AG04449 (cell line): ENCODE measurements around the gene DUSP9.

Source experiments
- CTCF ChIA-PET: fragments of 350-600 bp; formaldehyde crosslinking; extraction: SDS; loops from one replicate; lab custom pipeline; 2021; ENCODE audit warnings: antibody characterized with exemption; lab: Yijun Ruan, JAX
- POLR2A ChIA-PET: fragments of 400-600, 350-600 bp; formaldehyde crosslinking; extraction: SDS; loops from one replicate; lab custom pipeline; 2020; ENCODE audit warnings: antibody characterized with exemption, inconsistent platforms; lab: Yijun Ruan, JAX
- DNase-seq: peaks from one replicate; pipeline ENCODE4 v3.0.0-alpha.2; 2010; ENCODE audit warnings: low read depth, low spot score
- H3K4me3 ChIP-seq: 2 replicates; pipeline ENCODE4 v1.5.1; 2011; ENCODE audit warnings: low read depth, mild to moderate bottlenecking, control low read depth, low read length
- TF ChIP-seq, protein P1 (sequence below): IDR thresholded peaks from one replicate; pipeline ENCODE4 v1.5.1; 2011; ENCODE audit warnings: mild to moderate bottlenecking, moderate library complexity, low read length, control low read depth, inconsistent platforms; ENCODE audit not compliant: insufficient read depth; ENCODE audit errors: missing control alignments

Gene DUSP9

DNA sequence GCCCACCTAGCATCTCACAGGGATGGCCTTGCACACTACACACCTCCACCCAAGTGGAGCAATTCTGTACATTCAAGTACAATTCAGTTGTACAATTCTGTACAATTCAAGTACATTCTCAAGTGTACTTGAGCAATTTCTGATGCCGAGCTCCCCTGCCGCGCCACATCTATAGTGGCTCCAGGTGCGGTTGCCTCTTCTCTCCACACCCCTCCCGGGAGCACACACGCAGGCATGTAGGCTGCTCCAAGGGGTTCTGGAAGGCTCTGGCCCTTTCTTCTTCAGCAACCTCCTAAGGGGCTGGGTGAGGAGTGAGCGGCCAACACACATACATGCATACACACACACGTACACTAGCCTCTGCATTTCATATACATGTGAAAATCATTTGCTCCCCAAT, 18.9 kb upstream of the DUSP9 start:
- TF ChIP-seq, protein P1, sequence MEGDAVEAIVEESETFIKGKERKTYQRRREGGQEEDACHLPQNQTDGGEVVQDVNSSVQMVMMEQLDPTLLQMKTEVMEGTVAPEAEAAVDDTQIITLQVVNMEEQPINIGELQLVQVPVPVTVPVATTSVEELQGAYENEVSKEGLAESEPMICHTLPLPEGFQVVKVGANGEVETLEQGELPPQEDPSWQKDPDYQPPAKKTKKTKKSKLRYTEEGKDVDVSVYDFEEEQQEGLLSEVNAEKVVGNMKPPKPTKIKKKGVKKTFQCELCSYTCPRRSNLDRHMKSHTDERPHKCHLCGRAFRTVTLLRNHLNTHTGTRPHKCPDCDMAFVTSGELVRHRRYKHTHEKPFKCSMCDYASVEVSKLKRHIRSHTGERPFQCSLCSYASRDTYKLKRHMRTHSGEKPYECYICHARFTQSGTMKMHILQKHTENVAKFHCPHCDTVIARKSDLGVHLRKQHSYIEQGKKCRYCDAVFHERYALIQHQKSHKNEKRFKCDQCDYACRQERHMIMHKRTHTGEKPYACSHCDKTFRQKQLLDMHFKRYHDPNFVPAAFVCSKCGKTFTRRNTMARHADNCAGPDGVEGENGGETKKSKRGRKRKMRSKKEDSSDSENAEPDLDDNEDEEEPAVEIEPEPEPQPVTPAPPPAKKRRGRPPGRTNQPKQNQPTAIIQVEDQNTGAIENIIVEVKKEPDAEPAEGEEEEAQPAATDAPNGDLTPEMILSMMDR, result no peak
- DNase-seq, result no peak
- CTCF ChIA-PET, result interaction anchor here (0.7 kb wide), 1 partner anchor 64 kb away, joined by 3 read pairs; no protein-coding TSS in a partner anchor
- POLR2A ChIA-PET, result no interaction called here
- no peak overlapping the region for H3K4me3 ChIP-seq

- ChIA-PET POLR2A (no interaction called here), CTCF (interaction anchor here (0.7 kb wide), 1 partner anchor 65 kb away, joined by 3 read pairs; no protein-coding TSS in a partner anchor)
- TF ChIP-seq, protein P1, result no peak
- DNase-seq, result no peak
- no peak overlapping the region for H3K4me3 ChIP-seq
Measured at GRCh38 chrX:153628665-153629064, 18.3 kb upstream of the DUSP9 start.

DNA sequence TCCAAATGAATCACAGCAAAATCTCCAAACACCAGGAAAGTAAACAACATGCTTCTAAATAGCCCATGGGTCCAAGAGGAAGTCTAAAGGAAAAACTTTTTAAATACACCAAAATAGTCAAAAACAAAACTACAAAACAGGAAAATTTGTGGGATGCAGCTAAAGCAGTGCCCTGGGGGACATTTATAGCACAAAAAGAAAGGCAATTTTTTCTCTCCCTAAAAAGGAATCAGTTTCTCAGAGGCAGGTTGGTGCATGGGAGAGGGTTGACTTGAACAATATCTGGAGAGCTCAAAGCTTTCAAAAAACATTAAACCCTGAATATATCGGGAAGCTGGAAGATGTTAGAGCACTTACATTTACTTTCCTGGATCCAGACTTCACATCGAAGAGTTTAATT, 15.7 kb upstream of the DUSP9 start:
- TF ChIP-seq, protein P1, result no peak
- ChIA-PET POLR2A (no interaction called here), CTCF (interaction anchor here (1.1 to 2.7 kb wide), 4 partner anchors 12 to 38 kb away, joined by 3 to 13 read pairs (median 6); no protein-coding TSS in a partner anchor)
- DNase-seq, result no peak
- no peak overlapping the region for H3K4me3 ChIP-seq

- no peak for DNase-seq
- POLR2A ChIA-PET, result no interaction called here
- CTCF ChIA-PET, result interaction anchor here (1.1 to 2.7 kb wide), 4 partner anchors 11 to 37 kb away, joined by 3 to 13 read pairs (median 6); no protein-coding TSS in a partner anchor
- H3K4me3 ChIP-seq, result no peak overlapping the region
- TF ChIP-seq, protein P1, result no peak
Measured at GRCh38 chrX:153631907-153632594, 15.0 kb upstream of the DUSP9 start.

DNA sequence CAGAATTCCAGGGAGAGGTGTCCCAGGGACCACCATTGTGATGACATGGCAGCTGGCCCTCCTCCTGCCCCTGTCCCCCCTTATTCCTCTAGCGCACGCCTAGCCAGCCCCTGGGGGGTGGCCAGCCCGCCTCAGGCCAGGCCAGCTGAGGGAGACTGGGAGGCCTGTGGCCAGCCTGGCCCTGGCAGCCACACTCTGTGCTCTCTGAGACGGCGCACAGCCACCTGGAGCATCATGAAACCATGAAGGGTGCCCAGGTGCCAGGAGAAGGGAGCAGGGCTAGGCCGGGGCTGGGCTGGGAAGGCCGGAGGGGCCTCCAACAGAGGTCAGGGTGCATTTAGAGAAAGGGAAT, 14.4 kb upstream of the DUSP9 start:
- TF ChIP-seq, protein P1, result no peak
- CTCF ChIA-PET, result interaction anchor here (1.6 kb wide), 1 partner anchor 10 kb away, joined by 6 read pairs; no protein-coding TSS in a partner anchor
- POLR2A ChIA-PET, result no interaction called here

DNA sequence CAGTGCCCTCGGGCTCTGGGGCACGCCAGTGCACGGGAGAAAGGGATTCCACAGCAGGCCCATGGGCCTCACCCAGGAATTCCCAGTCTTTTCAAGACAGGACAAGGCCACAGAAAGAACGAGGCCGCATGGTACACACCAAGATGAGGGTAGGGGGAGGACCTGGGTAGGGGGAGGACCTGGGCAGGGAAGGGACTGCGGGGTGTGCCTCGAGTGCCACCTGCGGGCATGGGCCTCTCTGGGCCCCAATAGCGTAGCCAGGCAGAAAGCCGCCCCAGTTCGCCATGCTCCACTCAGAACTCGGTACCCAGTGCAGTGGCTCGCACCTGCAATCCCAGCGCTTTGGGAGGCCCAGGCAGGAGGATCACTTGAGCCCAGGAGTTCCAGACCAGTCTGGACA, 14.0 kb upstream of the DUSP9 start:
- TF ChIP-seq, protein P1, result no peak
- no peak for DNase-seq
- ChIA-PET POLR2A (no interaction called here), CTCF (no interaction called here)
- H3K4me3 ChIP-seq, result no peak overlapping the region

More for the DNA sequence above, 14.4 kb upstream of the DUSP9 start:
- H3K4me3 ChIP-seq, result no peak overlapping the region
- no peak for DNase-seq
